ENCODE data around the gene TIGIT. TPM values are rescaled to one million over a fixed set of nuclear protein-coding genes. Genes with fewer than 3 reads are reported as not detected.

Gene TIGIT
- total RNA-seq, 1 experiment from 2014 or later: not detected

DNA sequence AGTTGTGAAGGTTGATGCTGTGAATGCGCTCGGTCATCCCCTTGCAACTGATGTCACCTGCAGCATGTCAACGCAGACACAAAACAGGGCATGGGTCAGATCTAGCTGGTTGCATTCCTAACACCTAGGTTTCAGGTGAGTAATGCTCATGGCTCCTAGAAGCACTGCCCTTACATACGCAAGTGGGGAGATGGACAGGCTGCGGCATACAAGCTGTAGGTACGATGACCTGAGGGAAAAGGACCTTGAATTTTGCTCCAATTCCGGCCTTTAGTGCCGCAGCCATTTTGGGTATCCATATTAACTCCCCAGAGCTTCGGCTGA, 58.0 kb downstream of the TIGIT start:
- Mint-ChIP-seq H3K36me3 (ENCODE audit: insufficient read depth in 1 of 3, low read depth in 3 of 3) (no peaks in the 10 kb centered on the region), H3K9me3 (no peaks in the 10 kb centered on the region; a peak in 1 of 5 replicates), H3K27ac (no peak overlapping the region), H3K4me1 (peaks cover 0 to 9% of the 10 kb centered on the region in 2 experiments; a peak in 2 of 4 replicates), H3K27me3 (ENCODE audit: low read depth) (no peaks in the 10 kb centered on the region; the same call in 1 of the 2 replicates), H3K4me3 (no peak overlapping the region)
- no peak overlapping the region for H2BK15ac ChIP-seq (ENCODE audit: low read depth, low read length)
- no peak overlapping the region for H3K18ac ChIP-seq (ENCODE audit: insufficient read length, low read depth, low read length)
- no peak overlapping the region for H2BK20ac ChIP-seq (ENCODE audit: low read depth, low read length, poor library complexity, severe bottlenecking)
- H2BK12ac ChIP-seq (ENCODE audit: insufficient read length, low read depth, low read length): no peak overlapping the region
- no peak overlapping the region for H2BK5ac ChIP-seq (ENCODE audit: insufficient read length, low read length)
- no peak overlapping the region for H2BK120ac ChIP-seq (ENCODE audit: low read depth, low read length, poor library complexity, severe bottlenecking)
- no peaks in the 10 kb centered on the region; the same call in 1 of the 2 replicates for H3K79me2 ChIP-seq (ENCODE audit: insufficient read depth, low read length)
- no peak overlapping the region for H2AK5ac ChIP-seq (ENCODE audit: insufficient read length, low read length)
- H4K91ac ChIP-seq (ENCODE audit: insufficient read length, low read depth, low read length): no peak overlapping the region
- H4K5ac ChIP-seq (ENCODE audit: insufficient read length, low read depth, low read length): no peak overlapping the region
- no peaks in the 10 kb centered on the region for H3K79me1 ChIP-seq (ENCODE audit: insufficient read depth, low read depth, low read length, poor library complexity, severe bottlenecking)
- WGBS (ENCODE audit: extremely low coverage, insufficient read length, low lambda C conversion rate): no CpG with 5 or more reads among the region's 9 CpGs
- no peaks in the 10 kb centered on the region for H3K23me2 ChIP-seq (ENCODE audit: insufficient read length, low read depth, low read length, poor library complexity, severe bottlenecking)
- H3K9ac ChIP-seq (ENCODE audit: extremely low read depth, insufficient read length, low read length): no peak overlapping the region
- TF ChIP-seq CTCF (conservative IDR thresholded peaks at IDR 0.05): no peak
- no peak overlapping the region for H4K8ac ChIP-seq (replicated peaks; ENCODE audit: insufficient read length, low read depth, low read length)
- no peaks in the 10 kb centered on the region for H3K27me3 ChIP-seq (ENCODE audit: insufficient read depth, low read length)
- H3K4ac ChIP-seq (ENCODE audit: low read depth, low read length): no peak overlapping the region
- no peak overlapping the region for H3K14ac ChIP-seq (ENCODE audit: insufficient read depth, low read length)
- H3K4me1 ChIP-seq (ENCODE audit: insufficient read depth, low read length): peaks cover 8% of the 10 kb centered on the region; the same call in 1 of the 2 replicates
- no peak overlapping the region for H3K27ac ChIP-seq (ENCODE audit: insufficient read length, low read depth, low read length)
- H3T11ph ChIP-seq (ENCODE audit: low read length): no peak overlapping the region
- no peaks in the 10 kb centered on the region for H4K20me1 ChIP-seq (ENCODE audit: control insufficient read depth, insufficient read depth, insufficient read length)
- H3K9me3 ChIP-seq (ENCODE audit: control insufficient read depth, low read depth, low read length): no peaks in the 10 kb centered on the region
- no peak overlapping the region for H2AFZ ChIP-seq (ENCODE audit: low read length)
- DNase-seq: no peak
- no peak overlapping the region for H3K56ac ChIP-seq (ENCODE audit: insufficient read length, low read depth, low read length)
- no peak overlapping the region for H3K4me2 ChIP-seq (ENCODE audit: insufficient read depth, insufficient read length, low read length)
- H3K23ac ChIP-seq (ENCODE audit: insufficient read length, low read depth, low read length): no peak overlapping the region
